Osteocyte (in vitro differentiated cells): ENCODE results near the gene CABP5. TPM values are rescaled to one million over a fixed set of nuclear protein-coding genes. Genes with fewer than 3 reads are reported as not detected.

Experiments used
- DNase-seq: peaks from one replicate; pipeline ENCODE4 v3.0.0; 2021; ENCODE audit warnings: mixed read lengths; ENCODE audit not compliant: unreplicated experiment; ENCODE audit errors: extremely low spot score
- H3K27ac Mint-ChIP-seq: one replicate; pipeline ENCODE4 v1.8.0; 2021; ENCODE audit warnings: mild to moderate bottlenecking, mixed read lengths; ENCODE audit not compliant: unreplicated experiment
- H3K27me3 Mint-ChIP-seq: one replicate; pipeline ENCODE4 v1.8.0; 2021; ENCODE audit warnings: mixed read lengths; ENCODE audit not compliant: unreplicated experiment
- H3K36me3 Mint-ChIP-seq: one replicate; pipeline ENCODE4 v1.8.0; 2021; ENCODE audit warnings: mixed read lengths; ENCODE audit not compliant: unreplicated experiment
- H3K4me1 Mint-ChIP-seq: one replicate; pipeline ENCODE4 v1.8.0; 2021; ENCODE audit warnings: mixed read lengths; ENCODE audit not compliant: unreplicated experiment
- H3K4me3 Mint-ChIP-seq: one replicate; pipeline ENCODE4 v1.8.0; 2021; ENCODE audit warnings: mild to moderate bottlenecking, moderate library complexity, mixed read lengths; ENCODE audit not compliant: unreplicated experiment
- H3K9me3 Mint-ChIP-seq: one replicate; pipeline ENCODE4 v1.8.0; 2021; ENCODE audit warnings: mixed read lengths; ENCODE audit not compliant: unreplicated experiment
- CTCF ChIP-seq: fragments of 200-600 bp; sonication (generic); IDR thresholded peaks from 2 replicates; pipeline ENCODE4 v1.5.0; 2021; ENCODE audit warnings: antibody characterized with exemption, mild to moderate bottlenecking, moderate library complexity
- total RNA-seq: library from RNA; stranded (reverse); gene quantifications from 2 replicates; pipeline ENCODE4 v1.2.1, GENCODE V29; 2021

The CABP5 gene
- total RNA-seq, 1 donor from 2014 or later, result not detected

GRCh38 chr19:47998800-47999199 lies 45.1 kb downstream of the CABP5 start:
- H3K4me3 Mint-ChIP-seq, result no peak overlapping the region
- no peaks in the 10 kb centered on the region for H3K9me3 Mint-ChIP-seq
- H3K4me1 Mint-ChIP-seq, result no peaks in the 10 kb centered on the region
- H3K36me3 Mint-ChIP-seq, result no peaks in the 10 kb centered on the region
- H3K27ac Mint-ChIP-seq, result no peak overlapping the region
- H3K27me3 Mint-ChIP-seq, result peaks cover 9% of the 10 kb centered on the region
- TF ChIP-seq CTCF, result no peak
- peak; percentile 65 for DNase-seq

GRCh38 chr19:47996230-47996727 lies 47.6 kb downstream of the CABP5 start:
- H3K36me3 Mint-ChIP-seq, result no peaks in the 10 kb centered on the region
- H3K27ac Mint-ChIP-seq, result no peak overlapping the region
- no peaks in the 10 kb centered on the region for H3K9me3 Mint-ChIP-seq
- no peak overlapping the region for H3K4me3 Mint-ChIP-seq
- peaks cover 10% of the 10 kb centered on the region for H3K27me3 Mint-ChIP-seq
- no peak for TF ChIP-seq CTCF
- DNase-seq, result no peak
- H3K4me1 Mint-ChIP-seq, result no peaks in the 10 kb centered on the region

- Mint-ChIP-seq H3K9me3 (no peaks in the 10 kb centered on the region), H3K4me1 (no peaks in the 10 kb centered on the region), H3K36me3 (no peaks in the 10 kb centered on the region), H3K4me3 (no peak within 1 kb of the TSS), H3K27me3 (peaks cover 15% of the 10 kb centered on the region), H3K27ac (no peak within 1 kb of the TSS)
- no peak for DNase-seq
- TF ChIP-seq CTCF, result no peak
Measured at GRCh38 chr19:47994209-47994802, 49.6 kb downstream of the CABP5 start, which contains the start of gene ELSPBP1. ELSPBP1 (plus strand) TSS chr19:47994632; CDS start chr19:48008668, 14,036 bp downstream.

- no peak within 1 kb of the TSS for H3K27ac Mint-ChIP-seq
- no peaks in the 10 kb centered on the region for H3K4me1 Mint-ChIP-seq
- H3K4me3 Mint-ChIP-seq, result no peak within 1 kb of the TSS
- no peak for DNase-seq
- no peaks in the 10 kb centered on the region for H3K36me3 Mint-ChIP-seq
- H3K9me3 Mint-ChIP-seq, result no peaks in the 10 kb centered on the region
- no peak for TF ChIP-seq CTCF
- peaks cover 15% of the 10 kb centered on the region for H3K27me3 Mint-ChIP-seq
Measured at GRCh38 chr19:47992070-47992469, 51.8 kb downstream of the CABP5 start, which contains the start of gene BSPH1. BSPH1 (minus strand) TSS chr19:47992170; CDS start chr19:47992081, 89 bp downstream.

GRCh38 chr19:47991191-47991808 lies 52.6 kb downstream of the CABP5 start:
- no peak overlapping the region for H3K27ac Mint-ChIP-seq

More at GRCh38 chr19:47991191-47991808, 52.6 kb downstream of the CABP5 start:
- no peaks in the 10 kb centered on the region for H3K36me3 Mint-ChIP-seq
- no peak overlapping the region for H3K4me3 Mint-ChIP-seq
- no peaks in the 10 kb centered on the region for H3K4me1 Mint-ChIP-seq
- no peaks in the 10 kb centered on the region for H3K9me3 Mint-ChIP-seq
- TF ChIP-seq CTCF, result no peak
- H3K27me3 Mint-ChIP-seq, result peaks cover 15% of the 10 kb centered on the region
- DNase-seq, result no peak
